Sciatic nerve (tissue), 2 donors: Measurements from ENCODE around the gene UBE2G2. TPM values are rescaled to one million over a fixed set of nuclear protein-coding genes. Genes with fewer than 3 reads are reported as not detected.

Experiments used
- ATAC-seq: fragments of 200-7000 bp; cut with Tn5 transposase; one replicate; pipeline ENCODE4 v1.9.1; 2020; ENCODE audit warnings: mild to moderate bottlenecking, moderate library complexity
- DNase-seq: peaks from one replicate; pipeline ENCODE4 v3.0.0-alpha.2; 2020; ENCODE audit warnings: low spot score
- intact Hi-C: fragments of 100-400 bp; cut with DNase I; formaldehyde crosslinking; loops from one replicate; pipeline ENCODE4 v1.14.2; 2022
- total RNA-seq: library from RNA; stranded (reverse); fragmentation: NEBNext Ultra II Directional; extraction: Animal tissue kit (Norgen Biotek cat#: 25700); gene quantifications from one replicate; pipeline ENCODE4 v1.2.1, GENCODE V29; 2021
- donor health status: DM: no; HTN: no; CAD: no.
- donor health status: DM: no; HTN: no; CAD: no.

UBE2G2 gene
- total RNA-seq, 1 donor from 2014 or later = 78.0 TPM

DNA sequence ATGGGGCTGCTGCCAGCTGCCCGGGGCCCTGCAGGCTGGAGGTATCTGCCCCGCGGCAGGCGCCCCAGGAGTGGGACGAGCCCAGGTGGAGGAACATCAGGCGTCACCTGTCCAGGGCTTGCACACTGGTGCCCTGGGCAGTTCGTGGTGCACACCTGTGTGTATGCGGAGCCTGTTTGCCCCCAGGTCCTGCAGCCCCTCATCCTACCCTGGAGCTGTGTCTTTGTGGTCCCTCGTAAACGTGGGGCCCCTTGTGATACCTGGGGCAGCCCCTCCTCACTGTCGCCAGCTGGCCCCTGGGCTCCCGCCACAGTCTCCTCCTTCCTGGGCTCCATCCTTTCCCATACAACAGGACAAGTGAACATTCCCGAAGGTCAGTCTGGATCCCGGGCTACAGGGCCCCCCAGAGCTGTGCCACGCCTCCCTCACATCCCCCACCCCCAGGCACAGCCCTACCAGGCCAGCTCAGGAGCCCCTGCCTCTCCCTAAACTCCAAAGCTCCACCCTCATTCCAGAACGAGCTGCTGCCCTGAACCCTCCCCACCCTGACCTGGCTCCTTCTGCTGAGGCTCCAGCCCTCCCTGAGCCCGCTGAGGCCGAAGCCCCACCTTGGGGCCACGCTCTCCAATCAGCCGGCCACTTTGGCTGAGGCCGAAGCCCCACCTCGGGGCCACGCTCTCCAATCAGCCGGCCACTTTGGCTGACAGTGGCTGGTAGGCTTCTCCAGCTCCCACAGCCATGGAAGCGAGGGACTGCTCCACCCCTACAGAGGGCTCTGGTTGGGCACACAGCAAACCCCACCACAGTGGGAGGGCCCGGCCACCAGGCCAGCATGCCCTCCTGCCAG lies 42.6 kb downstream of the UBE2G2 start:
- DNase-seq = peak; percentile 35
- no peak for ATAC-seq
- intact Hi-C loops = no loop called here

DNA sequence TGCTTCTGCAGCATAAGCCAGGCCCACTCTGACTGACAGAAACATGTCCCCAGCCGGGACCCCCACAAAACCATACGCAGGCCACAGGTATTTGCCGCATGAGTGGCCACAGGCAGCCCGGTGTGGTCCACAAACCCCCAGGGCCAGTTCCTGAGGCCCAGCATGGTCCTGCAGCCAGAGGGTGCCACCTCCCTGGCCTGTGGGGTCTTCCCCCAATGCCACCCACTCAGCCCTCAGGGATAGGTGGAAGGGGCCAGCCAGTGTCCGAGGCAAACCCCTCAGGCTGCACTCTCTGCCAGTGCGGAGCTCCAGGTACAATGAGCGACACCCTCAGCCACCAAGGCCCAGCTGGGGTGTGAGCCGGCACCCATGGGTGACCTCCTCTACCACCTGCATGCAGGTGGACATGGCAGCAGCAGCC lies 43.5 kb downstream of the UBE2G2 start:
- no peak for ATAC-seq
- DNase-seq = peak; percentile 49
- intact Hi-C loops = no loop called here

DNA sequence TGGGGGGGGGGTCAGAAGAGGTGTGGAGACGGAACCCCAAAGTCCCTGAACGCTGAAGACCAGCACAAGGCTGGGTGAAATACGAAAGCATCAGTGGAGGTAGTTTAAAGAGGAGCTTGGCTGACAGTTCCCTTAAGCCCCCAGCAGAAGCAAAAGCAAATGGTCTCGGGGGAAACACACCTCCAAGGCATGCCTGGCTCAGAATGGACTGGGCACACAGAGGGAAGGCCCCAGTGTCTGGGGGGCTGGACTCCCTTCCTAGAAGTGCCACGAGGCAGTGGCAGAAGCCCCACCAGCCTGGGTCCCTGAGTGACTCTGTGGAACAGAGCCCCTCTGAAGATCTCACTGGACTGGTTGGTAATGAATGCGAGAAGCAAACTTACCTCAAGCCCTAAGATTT lies 43.9 kb downstream of the UBE2G2 start:
- intact Hi-C loops = no loop called here
- DNase-seq (peak; percentile 38), ATAC-seq (no peak)

DNA sequence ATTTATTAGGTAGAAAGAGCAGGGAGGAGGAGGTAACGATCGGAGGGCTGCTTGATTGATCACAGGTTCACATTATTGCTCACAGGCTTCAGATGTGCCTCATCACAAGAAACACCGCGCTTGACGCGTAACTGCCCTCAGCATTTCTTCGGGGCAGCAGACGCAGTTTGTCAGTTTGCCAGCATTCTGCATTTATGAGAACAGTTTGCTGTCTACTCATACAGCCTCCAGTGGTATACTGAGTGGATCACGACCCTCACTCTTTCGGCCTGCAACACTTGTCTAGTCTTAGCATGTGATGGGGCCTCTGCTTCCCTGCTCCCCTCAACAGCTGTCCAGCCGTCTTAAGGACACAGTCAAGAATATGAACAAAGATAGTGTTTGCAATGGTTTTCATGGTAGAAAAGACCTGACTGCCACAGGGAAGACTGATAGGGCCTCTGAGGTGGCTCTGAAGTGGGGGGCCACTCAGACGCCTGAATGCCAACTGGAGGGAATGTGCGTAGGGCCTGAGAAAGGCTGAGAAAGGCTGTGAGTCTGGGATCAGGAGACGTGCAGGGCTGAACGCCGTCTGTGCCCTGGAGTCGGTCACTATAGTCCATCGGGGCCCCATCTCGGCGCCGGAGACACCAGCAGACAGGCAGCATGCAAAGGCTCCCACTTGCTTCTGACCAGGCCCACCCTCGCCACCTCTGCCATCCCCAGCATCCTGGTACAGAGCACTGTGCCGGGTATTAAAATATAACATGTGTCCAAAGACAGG lies 45.0 kb downstream of the UBE2G2 start:
- peak; percentile 42 for DNase-seq
- intact Hi-C loops = no loop called here
- ATAC-seq = no peak

DNA sequence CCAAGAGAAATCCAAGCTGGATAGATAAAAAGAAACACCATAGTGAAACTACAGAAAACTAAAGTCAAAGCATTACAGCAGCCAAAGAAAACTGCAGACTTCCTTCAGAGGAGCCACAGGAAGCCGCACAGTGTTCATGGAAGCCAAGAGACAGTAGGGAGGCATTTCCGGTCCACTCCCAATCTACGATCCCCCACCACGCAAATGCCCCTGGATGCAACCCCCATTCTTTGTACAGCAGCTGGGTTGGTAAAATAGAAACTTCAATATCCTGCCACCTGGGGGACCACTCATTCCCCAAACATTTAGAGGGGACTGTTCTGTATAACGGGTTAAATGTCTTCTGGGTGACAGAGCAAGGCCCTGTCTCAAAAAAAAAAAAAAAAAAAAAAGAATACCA lies 46.4 kb downstream of the UBE2G2 start:
- DNase-seq = peak; percentile 14
- intact Hi-C loops = no loop called here
- ATAC-seq = no peak

DNA sequence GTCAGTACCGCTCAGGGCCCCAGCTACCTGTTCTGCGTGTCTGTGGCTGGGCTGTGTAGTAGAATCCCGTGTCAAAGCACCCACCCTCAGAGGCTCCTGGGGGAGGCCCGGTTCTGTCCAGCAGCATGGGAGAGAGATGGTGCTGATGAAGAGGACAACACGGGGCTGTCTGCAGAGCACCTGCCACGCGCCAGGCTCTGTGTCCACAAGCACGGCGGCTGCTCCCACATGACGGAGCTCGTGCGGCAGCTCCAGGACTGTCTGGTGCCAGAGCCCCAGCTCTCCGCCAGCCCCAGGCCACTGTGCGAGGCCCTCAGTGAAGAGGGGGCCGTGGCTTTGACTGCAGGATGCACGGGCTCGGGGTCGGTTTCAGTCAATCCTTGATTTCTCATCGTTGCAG lies 48.3 kb downstream of the UBE2G2 start:
- DNase-seq = peak; percentile 42
- ATAC-seq = no peak
- intact Hi-C loops = no loop called here

DNA sequence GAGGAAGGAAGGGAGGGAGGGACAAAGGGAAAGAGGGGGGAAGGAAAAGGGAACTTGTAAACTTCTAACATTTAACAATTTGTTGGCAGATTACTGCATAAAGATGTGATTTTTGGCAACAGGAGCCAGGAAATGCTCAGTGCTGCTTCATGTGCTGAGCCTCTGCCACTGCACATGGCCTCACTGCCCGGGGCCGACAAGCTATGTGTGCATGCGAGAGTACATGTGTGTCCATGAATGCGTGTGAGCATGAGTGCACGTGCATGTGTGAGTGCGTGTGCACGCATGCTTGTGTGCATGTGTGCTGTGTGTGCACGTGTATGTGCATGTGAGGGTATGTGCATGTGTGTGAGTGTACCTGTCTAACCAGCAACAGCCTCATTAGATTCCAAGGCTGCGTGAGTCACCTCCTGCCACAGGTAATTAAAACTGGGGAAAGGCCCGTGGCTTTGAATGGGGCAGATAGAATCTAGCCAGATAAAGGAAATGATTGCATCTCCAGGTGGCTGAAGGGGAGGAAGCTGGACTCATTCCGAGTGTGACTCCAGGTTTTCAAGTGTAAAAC lies 48.9 kb downstream of the UBE2G2 start:
- no peak for ATAC-seq
- intact Hi-C loops = no loop called here
- DNase-seq = peak; percentile 13

DNA sequence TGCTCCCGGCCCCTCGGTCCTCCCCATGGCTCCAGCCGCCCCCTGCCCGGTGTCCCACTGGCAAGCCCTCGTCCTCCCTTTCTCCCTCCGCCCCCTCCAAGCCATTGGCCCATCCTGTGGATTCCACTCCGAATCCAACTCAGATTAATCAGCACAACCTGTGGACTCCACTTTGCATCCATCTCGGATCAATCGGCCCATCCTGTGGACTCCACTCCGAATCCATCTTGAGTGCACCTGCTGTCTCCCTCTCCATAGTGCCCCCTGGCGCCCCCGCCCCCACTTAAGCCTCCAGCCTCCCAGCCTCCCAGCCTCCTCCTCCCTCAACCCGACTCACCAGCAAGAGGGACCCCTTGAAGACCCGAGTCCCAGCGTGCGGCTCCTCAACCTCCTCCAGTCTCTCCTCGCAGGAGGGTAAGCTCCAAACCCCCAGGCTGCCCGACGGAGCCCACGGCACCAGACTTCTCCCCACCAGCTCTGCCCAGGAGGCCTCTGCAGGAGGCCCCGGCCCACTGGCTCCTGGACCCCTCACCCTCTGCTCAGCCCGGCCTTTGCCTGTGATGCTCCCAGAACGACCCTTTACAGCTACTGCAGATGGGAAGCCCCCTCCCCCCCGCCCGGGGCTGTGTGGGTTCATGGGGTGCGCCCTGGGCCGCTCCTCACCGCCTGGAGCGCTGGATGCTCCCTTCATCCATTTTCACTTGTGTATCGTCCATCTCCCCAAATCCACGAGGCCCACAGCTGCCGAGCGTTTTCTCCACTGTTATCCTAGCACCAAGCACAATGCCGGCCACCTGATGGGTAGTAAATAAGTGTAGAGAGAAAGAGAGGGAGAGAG lies 49.6 kb downstream of the UBE2G2 start:
- ATAC-seq = no peak
- intact Hi-C loops = no loop called here
- peak; percentile 52 for DNase-seq

DNA sequence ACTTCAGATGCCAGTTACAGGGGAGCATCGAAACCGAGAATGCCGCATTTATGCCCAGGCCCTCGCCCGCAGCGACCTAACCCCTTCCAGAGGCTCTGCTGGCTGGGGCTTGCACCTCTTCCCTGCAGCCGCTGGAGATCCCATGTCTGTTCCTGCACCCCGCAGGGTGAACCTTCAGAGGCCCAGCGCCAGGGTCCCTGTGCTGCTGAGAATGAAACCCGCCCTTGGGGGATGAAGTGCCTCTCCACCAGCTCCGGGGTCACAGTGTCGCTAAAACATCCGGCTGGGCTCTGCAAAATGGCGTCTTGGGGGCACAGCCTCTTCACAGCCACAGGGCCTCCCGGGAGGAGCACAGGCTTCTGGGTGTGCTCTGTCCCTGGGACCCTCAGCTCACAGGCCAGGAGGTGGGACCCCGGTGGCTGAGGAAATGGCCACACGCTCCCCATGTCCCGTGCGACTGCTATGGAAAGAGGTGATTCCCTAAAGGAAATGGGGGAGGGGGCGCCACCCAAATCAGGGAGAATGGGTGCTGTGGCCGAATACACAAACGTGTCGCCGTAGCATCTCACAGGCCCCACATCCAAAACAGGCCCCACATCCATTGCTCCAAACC lies 50.3 kb downstream of the UBE2G2 start:
- ATAC-seq (no peak), DNase-seq (peak; percentile 44)
- intact Hi-C loops = no loop called here

DNA sequence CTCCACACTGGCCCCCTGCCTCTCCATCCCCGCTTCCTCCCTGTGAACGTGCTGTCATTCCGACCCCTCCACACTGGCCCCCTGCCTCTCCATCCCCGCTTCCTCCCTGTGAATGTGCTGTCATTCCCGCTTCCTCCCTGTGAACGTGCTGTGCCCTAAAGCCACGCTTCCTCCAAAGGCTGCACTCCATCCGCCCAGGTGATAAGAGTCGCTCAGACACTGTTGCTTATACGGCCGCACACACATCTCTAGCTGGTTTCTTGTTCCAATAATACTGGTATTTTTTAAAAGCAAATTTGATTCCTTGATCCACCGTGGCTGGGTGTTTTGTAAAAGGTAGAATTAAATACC lies 51.0 kb downstream of the UBE2G2 start:
- DNase-seq = no peak
- no peak for ATAC-seq
- intact Hi-C loops = no loop called here

DNA sequence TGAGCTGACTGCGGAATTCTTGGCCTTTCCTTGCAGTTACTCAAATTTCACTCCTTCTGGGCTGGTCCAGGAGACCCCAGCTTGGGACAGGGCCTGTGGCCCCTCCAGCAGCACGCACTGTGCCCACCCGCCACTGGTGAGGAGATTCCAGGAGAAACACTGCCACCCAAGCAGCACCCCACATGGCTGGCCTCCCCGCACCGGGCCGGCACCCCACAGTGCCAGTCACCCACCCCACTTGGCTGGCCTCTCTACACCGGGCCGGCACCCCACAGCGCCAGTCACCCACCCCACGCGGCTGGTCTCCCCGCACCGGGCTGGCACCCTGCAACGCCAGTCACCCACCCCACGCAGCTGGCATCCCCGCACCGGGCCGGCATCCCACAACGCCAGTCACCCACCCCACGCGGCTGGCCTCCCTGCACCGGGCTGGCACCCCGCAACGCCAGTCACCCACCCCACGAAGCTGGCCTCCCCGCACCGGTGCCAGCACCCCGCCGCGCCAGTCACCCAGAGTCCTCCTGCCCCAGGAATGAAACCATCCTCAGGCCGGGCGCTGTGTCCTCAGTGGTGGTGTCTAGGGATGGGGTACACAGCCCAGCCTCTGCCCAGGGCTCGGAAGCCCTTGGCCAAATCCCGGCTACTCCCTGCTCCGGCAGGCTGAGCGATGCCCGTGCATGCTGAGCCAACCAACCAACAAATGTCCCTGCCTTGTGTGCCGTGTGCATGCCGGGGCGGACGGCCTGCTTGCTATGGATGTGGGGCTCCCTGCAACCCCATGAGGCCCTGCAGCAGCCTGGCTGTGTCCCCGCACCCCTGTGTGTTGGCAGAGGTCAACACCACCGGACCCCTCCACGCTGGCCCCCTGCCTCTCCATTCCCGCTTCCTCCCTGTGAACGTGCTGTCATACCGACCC lies 51.6 kb downstream of the UBE2G2 start:
- ATAC-seq (no peak), DNase-seq (no peak)
- intact Hi-C loops = no loop called here

DNA sequence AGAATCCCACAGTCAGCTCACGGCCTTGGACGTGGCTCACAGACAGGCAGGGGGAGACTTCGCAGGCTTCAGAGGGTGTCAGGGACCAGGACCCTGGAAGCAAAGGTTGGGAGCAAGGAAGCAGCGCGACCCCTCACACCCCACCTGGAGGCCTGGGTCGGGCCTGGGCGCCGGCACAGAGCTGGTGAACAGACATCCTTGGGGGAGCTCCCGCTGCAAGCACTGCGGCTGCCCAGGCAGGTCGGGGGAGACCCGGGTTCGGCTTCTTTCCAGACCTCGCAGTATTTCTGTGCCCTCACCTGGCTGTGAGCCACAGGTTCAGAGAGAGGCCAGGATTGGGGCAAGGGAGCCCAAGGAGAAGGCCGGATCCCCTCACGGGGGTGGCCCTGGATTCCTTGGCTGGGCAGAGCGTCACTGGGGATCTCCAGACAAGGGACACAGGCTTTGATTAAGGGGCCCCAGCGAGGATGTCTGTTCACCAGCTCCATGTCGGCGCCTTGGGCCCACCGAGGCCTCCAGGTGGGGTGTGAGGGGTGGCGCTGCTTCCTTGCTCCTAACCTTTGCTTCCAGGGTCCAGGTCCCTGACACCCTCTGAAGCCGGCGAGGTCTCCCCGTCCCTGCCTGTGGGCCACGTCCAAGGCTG lies 52.4 kb downstream of the UBE2G2 start:
- intact Hi-C loops = no loop called here
- ATAC-seq (no peak), DNase-seq (no peak)

DNA sequence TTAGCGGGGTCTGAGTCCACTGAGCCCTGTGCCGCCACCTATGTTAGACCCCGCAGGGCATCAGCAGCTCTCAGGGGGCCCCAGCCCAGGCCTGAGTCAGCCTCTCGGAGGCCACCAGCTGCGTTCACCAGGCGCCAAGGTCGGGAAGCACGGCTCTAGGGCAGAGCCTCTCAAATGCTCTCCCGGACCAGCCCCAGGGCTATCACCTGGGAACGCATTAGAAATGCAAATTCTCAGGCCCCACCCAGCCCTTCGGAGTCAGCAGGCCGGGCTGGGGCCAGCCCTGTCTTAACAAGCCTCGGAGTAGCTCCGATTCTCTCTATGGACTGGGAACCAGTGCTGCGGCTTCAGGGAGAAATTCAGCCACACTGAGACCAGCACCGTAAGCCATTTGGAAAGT lies 53.0 kb downstream of the UBE2G2 start:
- intact Hi-C loops = no loop called here
- DNase-seq (no peak), ATAC-seq (no peak)

DNA sequence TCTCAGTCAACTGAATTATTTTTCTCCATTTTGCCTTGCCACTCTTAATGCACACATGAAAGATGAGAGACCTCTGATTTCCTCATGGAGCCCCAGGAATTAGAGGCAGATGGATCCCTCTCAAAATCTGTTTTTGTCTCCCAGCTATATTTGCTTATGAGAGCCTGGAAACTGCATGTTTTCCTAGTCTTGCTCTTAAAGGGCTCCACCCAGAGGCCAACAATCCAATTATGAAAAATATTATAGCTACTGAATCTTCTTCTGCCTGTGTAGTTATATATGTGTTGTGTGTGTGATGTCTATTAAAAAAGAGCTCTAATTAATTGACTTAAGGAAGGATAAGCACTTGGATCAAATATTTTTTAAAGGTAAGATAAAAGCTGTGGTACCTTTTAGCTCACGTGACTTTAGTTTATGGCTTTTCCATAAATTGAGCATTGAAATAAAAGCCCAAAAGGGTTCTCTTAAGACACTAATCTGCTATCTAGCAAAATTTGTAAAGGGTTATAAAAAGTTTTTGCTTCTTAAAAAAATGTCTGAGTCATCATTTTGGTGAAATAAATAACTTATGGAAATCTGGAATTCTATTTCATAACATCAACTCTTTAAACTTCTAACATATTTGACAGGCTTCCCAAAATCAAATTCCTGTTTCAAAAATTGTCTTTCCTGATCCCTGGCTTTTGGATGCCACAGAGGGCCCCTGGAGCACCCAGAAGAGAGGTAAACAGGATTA lies 59.0 kb downstream of the UBE2G2 start:
- DNase-seq = no peak
- intact Hi-C loops = no loop called here
- no peak for ATAC-seq

DNA sequence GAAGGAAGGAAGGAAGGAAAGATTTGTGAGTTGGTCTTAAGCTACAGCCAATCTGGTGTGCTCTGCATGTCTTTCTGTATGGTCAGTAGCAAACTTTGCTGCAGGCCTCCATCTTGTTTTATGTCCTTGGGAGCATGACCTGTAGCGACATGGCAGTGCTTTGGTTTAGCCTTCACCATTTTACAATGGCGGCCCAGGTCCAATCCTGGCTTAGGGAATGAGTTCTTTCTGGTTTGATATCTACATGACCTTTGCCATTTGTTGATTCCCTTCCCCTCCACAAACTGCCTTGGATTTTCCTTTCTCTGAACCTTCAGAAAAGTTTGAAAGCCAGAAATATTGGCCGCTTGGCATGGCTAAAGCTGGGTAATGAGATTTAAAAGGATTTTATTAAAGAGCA lies 59.7 kb downstream of the UBE2G2 start:
- DNase-seq = peak; percentile 9
- intact Hi-C loops = no loop called here
- no peak for ATAC-seq

DNA sequence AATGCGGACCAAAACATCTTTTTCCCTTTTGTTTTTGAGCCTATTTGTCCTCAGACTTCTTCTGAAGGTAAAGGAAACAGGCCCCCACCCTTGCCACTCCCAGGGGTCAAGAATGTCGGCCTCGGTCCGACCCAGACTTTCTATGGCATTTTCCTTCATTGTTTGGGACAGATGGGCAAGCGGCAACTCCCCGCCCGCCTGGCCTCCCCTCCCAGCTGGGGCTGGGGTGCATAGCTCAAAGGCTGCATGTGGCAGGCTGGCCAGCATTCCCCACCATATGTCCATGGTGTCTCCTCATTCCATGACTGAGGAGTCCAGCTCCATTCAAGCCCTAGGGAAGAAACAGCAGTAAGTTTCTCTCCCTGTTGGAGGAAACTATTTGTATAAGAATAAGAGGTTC lies 60.9 kb downstream of the UBE2G2 start:
- peak; percentile 23 for DNase-seq
- ATAC-seq = no peak
- intact Hi-C loops = no loop called here

DNA sequence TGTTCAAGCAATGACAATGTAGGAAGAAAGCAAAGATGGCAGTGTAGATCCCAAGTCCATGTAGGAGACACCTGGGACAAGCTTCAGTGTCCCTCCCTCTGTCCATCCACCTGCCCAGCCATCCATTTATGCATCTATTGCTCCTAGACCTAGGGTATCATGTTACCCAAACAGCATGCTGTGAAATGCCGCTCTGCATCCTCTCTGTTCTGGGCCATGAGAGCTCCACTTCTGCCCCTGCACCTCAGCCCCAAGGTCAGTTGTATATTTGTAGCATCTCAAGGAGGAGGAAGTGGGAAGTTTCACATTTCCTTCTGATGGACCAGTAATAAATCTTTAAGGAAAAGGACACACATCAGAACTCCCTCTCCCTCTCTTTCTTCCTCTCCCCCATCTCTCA lies 62.3 kb downstream of the UBE2G2 start:
- intact Hi-C loops = loop anchor here (5.0 kb wide), 1 partner anchor 593 kb away; no protein-coding TSS in a partner anchor
- ATAC-seq (no peak), DNase-seq (no peak)
